Calu3 (cell line): ENCODE measurements around the gene ARID1B. TPM values are rescaled to one million over a fixed set of nuclear protein-coding genes. Genes with fewer than 3 reads are reported as not detected.

Experiments
- BruUV-seq: library from RNA; stranded (reverse); fragments of 400-500 nt; replicated peaks from 2 replicates; lab custom pipeline; 2021; lab: Mats Ljungman, UMichigan
- CTCF ChIA-PET: fragments of 300-600 bp; sonication (Branson Sonifier 250); formaldehyde crosslinking; loops from one replicate; lab custom pipeline; 2022; ENCODE audit warnings: antibody characterized with exemption; lab: Charles Lee
- DNase-seq: peaks from one replicate; pipeline ENCODE4 v3.0.0; 2022
- H3K27ac Mint-ChIP-seq: one replicate; pipeline ENCODE4 v1.8.0; 2022; ENCODE audit warnings: mixed read lengths; ENCODE audit not compliant: unreplicated experiment
- H3K27me3 Mint-ChIP-seq: one replicate; pipeline ENCODE4 v1.8.0; 2022; ENCODE audit warnings: mixed read lengths; ENCODE audit not compliant: unreplicated experiment
- H3K36me3 Mint-ChIP-seq: one replicate; pipeline ENCODE4 v1.8.0; 2022; ENCODE audit warnings: mild to moderate bottlenecking, moderate library complexity, mixed read lengths; ENCODE audit not compliant: insufficient read depth, unreplicated experiment
- H3K4me1 Mint-ChIP-seq: one replicate; pipeline ENCODE4 v1.8.0; 2022; ENCODE audit warnings: mild to moderate bottlenecking, low read depth, mixed read lengths; ENCODE audit not compliant: unreplicated experiment
- H3K4me3 Mint-ChIP-seq: one replicate; pipeline ENCODE4 v1.8.0; 2022; ENCODE audit warnings: mild to moderate bottlenecking, low read depth, moderate library complexity, mixed read lengths; ENCODE audit not compliant: unreplicated experiment
- H3K9me3 Mint-ChIP-seq: one replicate; pipeline ENCODE4 v1.8.0; 2022; ENCODE audit warnings: low read depth, mixed read lengths; ENCODE audit not compliant: unreplicated experiment
- CTCF ChIP-seq: fragments of 200-600 bp; IDR thresholded peaks from one replicate; pipeline ENCODE4 v1.8.0; 2022; ENCODE audit warnings: antibody characterized with exemption; ENCODE audit not compliant: unreplicated experiment
- intact Hi-C: fragments of 100-400 bp; cut with micrococcal nuclease; formaldehyde crosslinking; loops from one replicate; pipeline ENCODE4 v1.10.0; 2022; ENCODE audit not compliant: unreplicated experiment
- total RNA-seq: library from RNA; stranded (reverse); gene quantifications from 2 replicates; pipeline ENCODE4 v1.2.3, GENCODE V29; 2022

ARID1B gene
- total RNA-seq, 1 experiment from 2014 or later = 53.5 TPM

DNA sequence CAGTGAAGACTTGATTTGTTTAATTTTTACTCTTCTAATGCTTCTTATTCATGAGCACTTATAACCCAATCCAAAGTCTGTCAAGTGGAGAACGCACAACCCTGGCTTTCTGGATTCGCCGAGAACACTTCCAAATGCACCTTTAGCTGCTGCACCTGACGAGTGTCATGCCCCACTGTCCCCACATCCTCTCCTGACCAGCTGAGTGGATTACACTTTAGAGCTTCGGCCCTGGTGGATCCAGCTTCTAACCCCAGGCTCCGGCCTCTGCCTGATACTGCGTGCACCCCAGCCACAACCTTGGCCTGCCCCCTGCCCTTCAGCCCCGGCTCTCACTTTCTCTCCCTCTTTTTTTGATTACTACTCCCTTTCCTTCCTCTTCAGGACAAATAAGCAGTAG is 287.3 kb downstream of the ARID1B start:
- no peak for TF ChIP-seq CTCF
- no TSS peak for BruUV-seq
- no peak overlapping the region for H3K4me3 Mint-ChIP-seq
- H3K4me1 Mint-ChIP-seq = peaks cover 15% of the 10 kb centered on the region
- no peak for DNase-seq
- no peaks in the 10 kb centered on the region for H3K9me3 Mint-ChIP-seq
- H3K27me3 Mint-ChIP-seq = no peaks in the 10 kb centered on the region
- CTCF ChIA-PET = no interaction called here
- no peaks in the 10 kb centered on the region for H3K36me3 Mint-ChIP-seq
- intact Hi-C loops = no loop called here
- H3K27ac Mint-ChIP-seq = no peak overlapping the region

DNA sequence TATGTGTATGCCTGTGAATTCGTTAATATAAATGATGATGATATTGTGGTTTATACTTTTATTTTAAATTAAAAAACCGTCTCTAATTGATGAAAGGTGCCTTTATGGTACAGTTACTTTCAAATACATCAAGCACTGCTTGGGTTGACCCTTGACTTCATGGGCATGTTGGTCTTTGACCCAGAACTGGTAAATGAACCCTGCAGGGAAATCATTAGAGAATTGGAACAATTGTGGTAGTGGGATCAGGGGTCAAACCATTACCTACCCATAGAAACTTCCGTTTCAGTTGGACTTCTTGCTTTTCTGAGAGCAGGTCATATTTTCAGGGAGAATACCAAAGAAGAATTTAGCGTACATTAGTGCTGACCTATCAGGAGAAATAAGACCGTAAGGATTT is 288.2 kb downstream of the ARID1B start:
- no peaks in the 10 kb centered on the region for H3K9me3 Mint-ChIP-seq
- intact Hi-C loops = no loop called here
- H3K27me3 Mint-ChIP-seq = no peaks in the 10 kb centered on the region
- CTCF ChIA-PET = no interaction called here
- H3K4me1 Mint-ChIP-seq = peaks cover 15% of the 10 kb centered on the region
- H3K36me3 Mint-ChIP-seq = no peaks in the 10 kb centered on the region
- DNase-seq = no peak
- no peak for TF ChIP-seq CTCF
- BruUV-seq = no TSS peak
- H3K4me3 Mint-ChIP-seq = no peak overlapping the region
- H3K27ac Mint-ChIP-seq = no peak overlapping the region

DNA sequence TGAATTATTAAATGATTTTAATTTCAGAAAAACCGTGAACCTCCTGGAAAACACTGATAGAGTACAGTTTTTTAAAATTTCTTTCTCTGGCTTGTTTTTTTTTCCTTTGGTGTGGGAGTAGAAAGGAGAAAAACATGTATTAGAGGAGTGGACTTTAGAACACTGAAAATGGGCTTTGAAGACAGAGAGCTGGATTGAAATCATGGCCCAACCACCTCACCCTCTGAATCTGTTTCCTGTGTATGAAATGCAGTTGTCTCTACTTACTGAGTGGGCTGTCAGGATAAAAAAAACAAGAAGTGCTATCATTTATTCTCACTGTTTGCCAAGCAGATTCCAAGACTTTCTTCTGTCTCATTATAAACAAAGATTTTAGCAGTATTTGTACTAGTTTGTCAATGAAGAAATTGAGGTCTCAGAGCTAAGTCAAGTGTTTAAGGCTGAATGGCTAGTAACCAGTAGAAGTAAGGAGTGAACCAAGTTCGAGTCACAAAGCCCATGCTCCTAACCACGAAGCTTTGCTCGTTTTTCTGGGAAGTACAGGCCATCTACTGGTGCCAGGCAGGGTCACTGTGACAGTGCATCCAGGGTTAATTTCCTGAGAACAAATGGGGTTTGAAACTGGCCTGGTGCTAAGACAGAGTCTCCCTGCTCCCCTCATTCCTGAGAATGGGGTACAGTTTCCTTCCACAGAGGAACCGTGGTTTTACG is 289.8 kb downstream of the ARID1B start:
- Mint-ChIP-seq H3K27ac (no peak overlapping the region), H3K4me1 (peaks cover 15% of the 10 kb centered on the region), H3K27me3 (no peaks in the 10 kb centered on the region), H3K4me3 (no peak overlapping the region), H3K9me3 (no peaks in the 10 kb centered on the region), H3K36me3 (no peaks in the 10 kb centered on the region)
- TF ChIP-seq CTCF = no peak
- intact Hi-C loops = no loop called here
- BruUV-seq = no TSS peak
- CTCF ChIA-PET = interaction anchor here (1.4 kb wide), 1 partner anchor 21 kb away, joined by 3 read pairs; no protein-coding TSS in a partner anchor
- no peak for DNase-seq

GRCh38 chr6:157067507-157067906 is 290.3 kb downstream of the ARID1B start:
- peaks cover 15% of the 10 kb centered on the region for H3K4me1 Mint-ChIP-seq
- CTCF ChIA-PET = interaction anchor here (1.4 kb wide), 1 partner anchor 22 kb away, joined by 3 read pairs; no protein-coding TSS in a partner anchor
- H3K4me3 Mint-ChIP-seq = no peak overlapping the region
- no peaks in the 10 kb centered on the region for H3K27me3 Mint-ChIP-seq
- no peak for DNase-seq
- H3K9me3 Mint-ChIP-seq = no peaks in the 10 kb centered on the region
- H3K27ac Mint-ChIP-seq = no peak overlapping the region
- no peak for TF ChIP-seq CTCF
- BruUV-seq = no TSS peak
- H3K36me3 Mint-ChIP-seq = no peaks in the 10 kb centered on the region
- intact Hi-C loops = no loop called here
